Stimulated activated CD4-positive, alpha-beta T cell treated with anti-CD3 and anti-CD28 coated beads, Interleukin-2, amount 100 ng/mL, for 24 hours (primary cell): Measurements from ENCODE around the gene MDGA2.

ENCODE experiments used
- DNase-seq, 2 donors: peaks; one replicate each; pipeline ENCODE4 v3.0.0-alpha.2; 2020

Gene MDGA2

GRCh38 chr14:47606566-47606965 lies 68.8 kb downstream of the MDGA2 start:
- no peak for DNase-seq

GRCh38 chr14:47596860-47597259 lies 78.5 kb downstream of the MDGA2 start:
- no peak for DNase-seq

- DNase-seq: no peak
Observed at GRCh38 chr14:47596232-47596631, 79.2 kb downstream of the MDGA2 start.

GRCh38 chr14:47595552-47595951 lies 79.9 kb downstream of the MDGA2 start:
- no peak for DNase-seq

- no peak for DNase-seq
Observed at GRCh38 chr14:47590767-47591495, 84.5 kb downstream of the MDGA2 start.

GRCh38 chr14:47585447-47585846 lies 90.0 kb downstream of the MDGA2 start:
- no peak for DNase-seq

- DNase-seq: no peak
Observed at GRCh38 chr14:47567273-47567672, 108.1 kb downstream of the MDGA2 start.

GRCh38 chr14:47557894-47558293 lies 117.5 kb downstream of the MDGA2 start:
- DNase-seq: no peak

GRCh38 chr14:47555333-47555732 lies 120.1 kb downstream of the MDGA2 start:
- no peak for DNase-seq

- no peak for DNase-seq
Observed at GRCh38 chr14:47549886-47550285, 125.5 kb downstream of the MDGA2 start.

- DNase-seq: no peak
Observed at GRCh38 chr14:47543459-47543858, 131.9 kb downstream of the MDGA2 start.

- DNase-seq: no peak
Observed at GRCh38 chr14:47541662-47542061, 133.7 kb downstream of the MDGA2 start.

- no peak for DNase-seq
Observed at GRCh38 chr14:47539031-47539461, 136.4 kb downstream of the MDGA2 start.

- no peak for DNase-seq
Observed at GRCh38 chr14:47536341-47536740, 139.1 kb downstream of the MDGA2 start.

- DNase-seq: no peak
Observed at GRCh38 chr14:47526591-47527244, 148.7 kb downstream of the MDGA2 start.

GRCh38 chr14:47524524-47524923 lies 150.9 kb downstream of the MDGA2 start:
- DNase-seq: no peak

GRCh38 chr14:47520382-47520781 lies 155.0 kb downstream of the MDGA2 start:
- DNase-seq: no peak

- DNase-seq: no peak
Observed at GRCh38 chr14:47511829-47512228, 163.6 kb downstream of the MDGA2 start.

- DNase-seq: no peak
Observed at GRCh38 chr14:47509957-47510356, 165.4 kb downstream of the MDGA2 start.

- no peak for DNase-seq
Observed at GRCh38 chr14:47507861-47508260, 167.5 kb downstream of the MDGA2 start.

- DNase-seq: no peak
Observed at GRCh38 chr14:47500369-47500768, 175.0 kb downstream of the MDGA2 start.

- DNase-seq: no peak
Observed at GRCh38 chr14:47490766-47491165, 184.6 kb downstream of the MDGA2 start.

GRCh38 chr14:47490353-47490752 lies 185.1 kb downstream of the MDGA2 start:
- no peak for DNase-seq

- no peak for DNase-seq
Observed at GRCh38 chr14:47485421-47485820, 190.0 kb downstream of the MDGA2 start.

GRCh38 chr14:47483449-47483848 lies 192.0 kb downstream of the MDGA2 start:
- no peak for DNase-seq
